ENCODE results near the gene NELFE. TPM values are rescaled to one million over a fixed set of nuclear protein-coding genes. Genes with fewer than 3 reads are reported as not detected.
"Not testable (repeated sequence)": the region's sequence is repeated elsewhere in the genome, so short reads cannot be mapped to it uniquely, and the experiment has no call there.

Gene NELFE
- total RNA-seq, 1 experiment from 2014 or later: 68.3 TPM

GRCh38 chr6:32002546-32003268 is 43.9 kb upstream of the NELFE start:
- H4K20me1 ChIP-seq (ENCODE audit: insufficient read depth); RAD21 ChIA-PET (ENCODE audit: low non-redundant PET in 1 of 2, low total read pairs in 2 of 2, uncharacterized antibody in 2 of 2, unreplicated experiment in 2 of 2); H3K27ac ChIP-seq (ENCODE audit: low read depth, low read length); H3K9ac ChIP-seq (ENCODE audit: low read length); H3K4me1 ChIP-seq (ENCODE audit: control insufficient read depth in 1 of 2, insufficient read depth in 2 of 2, low read length in 2 of 2); H3K27me3 ChIP-seq (ENCODE audit: insufficient read depth, low read length); POLR2A ChIA-PET; DNase-seq (ENCODE audit: low read depth, low spot score); H3K9me3 ChIP-seq (ENCODE audit: control insufficient read depth in 1 of 2, insufficient read depth in 1 of 2, low read depth in 1 of 2, low read length in 2 of 2); H2AFZ ChIP-seq (ENCODE audit: low read depth, low read length, poor library complexity, severe bottlenecking); ATAC-seq; H3K4me2 ChIP-seq (ENCODE audit: low read length); H3K9me2 ChIP-seq (ENCODE audit: insufficient read depth); H3K4me3 ChIP-seq (replicated peaks in 1 of 2; ENCODE audit: low read depth in 1 of 2, low read length in 2 of 2); H3K36me3 ChIP-seq (ENCODE audit: control insufficient read depth in 1 of 2, insufficient read depth in 2 of 2, low read length in 2 of 2); CTCF ChIA-PET; H3K79me2 ChIP-seq (ENCODE audit: insufficient read depth, low read length); BruUV-seq (replicated peaks); intact Hi-C loops (cut with micrococcal nuclease): not testable (repeated sequence)

DNA sequence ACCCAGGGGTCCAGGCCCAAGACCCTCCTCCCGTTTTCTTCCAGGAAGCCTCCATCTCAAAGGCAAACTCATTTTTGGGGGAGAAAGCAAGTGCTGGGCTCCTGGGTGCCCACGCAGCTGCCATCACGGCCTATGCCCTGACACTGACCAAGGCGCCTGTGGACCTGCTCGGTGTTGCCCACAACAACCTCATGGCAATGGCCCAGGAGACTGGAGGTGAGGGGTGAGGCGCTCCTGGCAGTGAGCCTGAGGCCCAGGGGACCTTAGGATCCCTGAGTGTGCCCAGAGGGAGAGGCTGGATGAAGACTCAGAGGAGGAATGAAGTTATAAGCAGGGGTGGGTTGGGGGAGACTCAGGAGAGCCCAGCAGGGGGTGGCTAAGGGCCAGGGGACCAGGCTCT is 37.6 kb upstream of the NELFE start:
- H3K79me2 ChIP-seq (ENCODE audit: insufficient read depth, low read length); RAD21 ChIA-PET (ENCODE audit: low non-redundant PET in 1 of 2, low total read pairs in 2 of 2, uncharacterized antibody in 2 of 2, unreplicated experiment in 2 of 2); DNase-seq (ENCODE audit: low read depth, low spot score); H3K27ac ChIP-seq (ENCODE audit: low read depth, low read length); CTCF ChIA-PET; H3K9me2 ChIP-seq (ENCODE audit: insufficient read depth); H3K4me3 ChIP-seq (replicated peaks in 1 of 2; ENCODE audit: low read depth in 1 of 2, low read length in 2 of 2); H3K27me3 ChIP-seq (ENCODE audit: insufficient read depth, low read length); intact Hi-C loops (cut with micrococcal nuclease); POLR2A ChIA-PET; H3K9ac ChIP-seq (ENCODE audit: low read length); H3K9me3 ChIP-seq (ENCODE audit: control insufficient read depth in 1 of 2, insufficient read depth in 1 of 2, low read depth in 1 of 2, low read length in 2 of 2); ATAC-seq; H2AFZ ChIP-seq (ENCODE audit: low read depth, low read length, poor library complexity, severe bottlenecking); H3K4me1 ChIP-seq (ENCODE audit: control insufficient read depth in 1 of 2, insufficient read depth in 2 of 2, low read length in 2 of 2); H3K4me2 ChIP-seq (ENCODE audit: low read length); H3K36me3 ChIP-seq (ENCODE audit: control insufficient read depth in 1 of 2, insufficient read depth in 2 of 2, low read length in 2 of 2); BruUV-seq (replicated peaks); H4K20me1 ChIP-seq (ENCODE audit: insufficient read depth): not testable (repeated sequence)

DNA sequence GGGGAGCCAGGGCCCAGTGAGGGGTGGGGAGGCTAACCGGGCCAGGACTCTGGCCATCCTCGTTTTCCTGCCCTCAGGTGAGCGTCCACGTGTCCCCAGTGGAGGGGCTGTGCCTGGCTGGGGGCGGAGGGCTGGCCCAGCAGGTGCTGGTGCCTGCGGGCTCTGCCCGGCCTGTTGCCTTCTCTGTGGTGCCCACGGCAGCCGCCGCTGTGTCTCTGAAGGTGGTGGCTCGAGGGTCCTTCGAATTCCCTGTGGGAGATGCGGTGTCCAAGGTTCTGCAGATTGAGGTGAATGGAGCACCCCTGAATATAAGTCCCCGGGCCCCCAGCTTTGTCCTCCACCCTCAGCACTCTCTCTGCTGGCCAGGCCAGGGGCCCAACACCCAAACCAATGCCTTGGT is 35.6 kb upstream of the NELFE start:
- POLR2A ChIA-PET; H3K27me3 ChIP-seq (ENCODE audit: insufficient read depth, low read length); H3K27ac ChIP-seq (ENCODE audit: low read depth, low read length); H3K36me3 ChIP-seq (ENCODE audit: control insufficient read depth in 1 of 2, insufficient read depth in 2 of 2, low read length in 2 of 2); H3K4me3 ChIP-seq (replicated peaks in 1 of 2; ENCODE audit: low read depth in 1 of 2, low read length in 2 of 2); BruUV-seq (replicated peaks); H3K79me2 ChIP-seq (ENCODE audit: insufficient read depth, low read length); H2AFZ ChIP-seq (ENCODE audit: low read depth, low read length, poor library complexity, severe bottlenecking); H3K9me3 ChIP-seq (ENCODE audit: control insufficient read depth in 1 of 2, insufficient read depth in 1 of 2, low read depth in 1 of 2, low read length in 2 of 2); ATAC-seq; H4K20me1 ChIP-seq (ENCODE audit: insufficient read depth); H3K9me2 ChIP-seq (ENCODE audit: insufficient read depth); H3K4me2 ChIP-seq (ENCODE audit: low read length); H3K9ac ChIP-seq (ENCODE audit: low read length); CTCF ChIA-PET; H3K4me1 ChIP-seq (ENCODE audit: control insufficient read depth in 1 of 2, insufficient read depth in 2 of 2, low read length in 2 of 2); RAD21 ChIA-PET (ENCODE audit: low non-redundant PET in 1 of 2, low total read pairs in 2 of 2, uncharacterized antibody in 2 of 2, unreplicated experiment in 2 of 2); intact Hi-C loops (cut with micrococcal nuclease); DNase-seq (ENCODE audit: low read depth, low spot score): not testable (repeated sequence)

- BruUV-seq (replicated peaks); H3K4me3 ChIP-seq (replicated peaks in 1 of 2; ENCODE audit: low read depth in 1 of 2, low read length in 2 of 2); RAD21 ChIA-PET (ENCODE audit: low non-redundant PET in 1 of 2, low total read pairs in 2 of 2, uncharacterized antibody in 2 of 2, unreplicated experiment in 2 of 2); H2AFZ ChIP-seq (ENCODE audit: low read depth, low read length, poor library complexity, severe bottlenecking); H3K36me3 ChIP-seq (ENCODE audit: control insufficient read depth in 1 of 2, insufficient read depth in 2 of 2, low read length in 2 of 2); CTCF ChIA-PET; intact Hi-C loops (cut with micrococcal nuclease); POLR2A ChIA-PET; H3K79me2 ChIP-seq (ENCODE audit: insufficient read depth, low read length); H3K9me3 ChIP-seq (ENCODE audit: control insufficient read depth in 1 of 2, insufficient read depth in 1 of 2, low read depth in 1 of 2, low read length in 2 of 2); DNase-seq (ENCODE audit: low read depth, low spot score); H3K4me2 ChIP-seq (ENCODE audit: low read length); H3K4me1 ChIP-seq (ENCODE audit: control insufficient read depth in 1 of 2, insufficient read depth in 2 of 2, low read length in 2 of 2); H4K20me1 ChIP-seq (ENCODE audit: insufficient read depth); H3K27me3 ChIP-seq (ENCODE audit: insufficient read depth, low read length); H3K9me2 ChIP-seq (ENCODE audit: insufficient read depth); H3K27ac ChIP-seq (ENCODE audit: low read depth, low read length); H3K9ac ChIP-seq (ENCODE audit: low read length): not testable (repeated sequence)
- ATAC-seq: 0 out of 2 replicates have a peak, but pooled peaks have one; percentile 50
Measured at GRCh38 chr6:31989363-31989762, 30.6 kb upstream of the NELFE start.
